H9 (cell line): Measurements from ENCODE around the gene DNAAF3. TPM values are rescaled to one million over a fixed set of nuclear protein-coding genes. Genes with fewer than 3 reads are reported as not detected.

Experiments
- DNase-seq: peaks from one replicate; pipeline ENCODE4 v3.0.0-alpha.2; 2017
- H2AFZ ChIP-seq: one replicate; pipeline ENCODE4 v1.6.1; 2013; ENCODE audit warnings: mild to moderate bottlenecking, low read length, control low read depth, moderate library complexity
- H2AK5ac ChIP-seq: 2 replicates; pipeline ENCODE4 v1.6.1; 2013; ENCODE audit warnings: low read length, control low read depth, mixed read lengths; ENCODE audit not compliant: insufficient read length
- H2BK120ac ChIP-seq: one replicate; pipeline ENCODE4 v1.6.1; 2013; ENCODE audit warnings: low read depth, mild to moderate bottlenecking, low read length, control low read depth, inconsistent platforms; ENCODE audit not compliant: poor library complexity, severe bottlenecking
- H2BK12ac ChIP-seq: 2 replicates; pipeline ENCODE4 v1.6.1; 2013; ENCODE audit warnings: low read length, control low read depth, mixed read lengths, low read depth; ENCODE audit not compliant: insufficient read length
- H2BK15ac ChIP-seq: 2 replicates; pipeline ENCODE4 v1.6.1; 2013; ENCODE audit warnings: low read depth, low read length, control low read depth
- H2BK20ac ChIP-seq: one replicate; pipeline ENCODE4 v1.6.1; 2013; ENCODE audit warnings: low read depth, mild to moderate bottlenecking, low read length, control low read depth, inconsistent platforms; ENCODE audit not compliant: poor library complexity, severe bottlenecking
- H2BK5ac ChIP-seq: 2 replicates; pipeline ENCODE4 v1.6.1; 2013; ENCODE audit warnings: low read length, control low read depth, mixed read lengths; ENCODE audit not compliant: insufficient read length
- H3K14ac ChIP-seq: 2 replicates; pipeline ENCODE4 v1.6.1; 2013; ENCODE audit warnings: low read length, control low read depth; ENCODE audit not compliant: insufficient read depth
- H3K18ac ChIP-seq: 2 replicates; pipeline ENCODE4 v1.6.1; 2013; ENCODE audit warnings: low read depth, mild to moderate bottlenecking, mixed read lengths, low read length, control low read depth; ENCODE audit not compliant: insufficient read length
- H3K23ac ChIP-seq: 2 replicates; pipeline ENCODE4 v1.6.1; 2013; ENCODE audit warnings: low read length, control low read depth, mixed read lengths, low read depth; ENCODE audit not compliant: insufficient read length
- H3K23me2 ChIP-seq: 2 replicates; pipeline ENCODE4 v1.6.1; 2013; ENCODE audit warnings: low read depth, mild to moderate bottlenecking, mixed read lengths, low read length, control low read depth; ENCODE audit not compliant: insufficient read length, poor library complexity, severe bottlenecking
- H3K27ac ChIP-seq: 2 replicates; pipeline ENCODE4 v1.5.1; 2013; ENCODE audit warnings: low read length, control low read depth, mixed read lengths, low read depth; ENCODE audit not compliant: insufficient read length
- H3K27me3 ChIP-seq: 2 replicates; pipeline ENCODE4 v1.6.1; 2013; ENCODE audit warnings: low read length, control low read depth, inconsistent platforms; ENCODE audit not compliant: insufficient read depth
- H3K4ac ChIP-seq: 2 replicates; pipeline ENCODE4 v1.6.1; 2013; ENCODE audit warnings: low read depth, mild to moderate bottlenecking, control low read depth, inconsistent platforms, low read length, moderate library complexity
- H3K4me1 ChIP-seq: 2 replicates; pipeline ENCODE4 v1.6.1; 2013; ENCODE audit warnings: low read length, control low read depth, inconsistent platforms; ENCODE audit not compliant: insufficient read depth
- H3K4me2 ChIP-seq: 2 replicates; pipeline ENCODE4 v1.6.1; 2013; ENCODE audit warnings: low read length, control low read depth, mixed read lengths; ENCODE audit not compliant: insufficient read length, insufficient read depth
- H3K56ac ChIP-seq: 2 replicates; pipeline ENCODE4 v1.6.1; 2013; ENCODE audit warnings: low read depth, mild to moderate bottlenecking, mixed read lengths, low read length, control low read depth; ENCODE audit not compliant: insufficient read length
- H3K79me1 ChIP-seq: 2 replicates; pipeline ENCODE4 v1.6.1; 2013; ENCODE audit warnings: low read depth, mild to moderate bottlenecking, moderate library complexity, low read length, control low read depth, inconsistent platforms; ENCODE audit not compliant: insufficient read depth, poor library complexity, severe bottlenecking
- H3K79me2 ChIP-seq: 2 replicates; pipeline ENCODE4 v1.6.1; 2013; ENCODE audit warnings: low read length, control low read depth, inconsistent platforms; ENCODE audit not compliant: insufficient read depth
- H3K9ac ChIP-seq: 2 replicates; pipeline ENCODE4 v1.6.1; 2013; ENCODE audit warnings: low read length, control low read depth, mixed read lengths; ENCODE audit not compliant: insufficient read length; ENCODE audit errors: extremely low read depth
- H3K9me3 ChIP-seq: one replicate; pipeline ENCODE4 v1.6.1; 2013; ENCODE audit warnings: low read depth, low read length, inconsistent platforms; ENCODE audit not compliant: control insufficient read depth
- H3T11ph ChIP-seq: one replicate; pipeline ENCODE4 v1.6.1; 2013; ENCODE audit warnings: mild to moderate bottlenecking, low read length, control low read depth, inconsistent platforms
- H4K20me1 ChIP-seq: one replicate; pipeline ENCODE4 v1.6.1; 2013; ENCODE audit not compliant: control insufficient read depth, insufficient read length, insufficient read depth
- H4K5ac ChIP-seq: 2 replicates; pipeline ENCODE4 v1.6.1; 2013; ENCODE audit warnings: low read depth, mild to moderate bottlenecking, mixed read lengths, low read length, control low read depth; ENCODE audit not compliant: insufficient read length
- H4K8ac ChIP-seq: replicated peaks from 2 replicates; pipeline ENCODE4 v1.6.1; 2013; ENCODE audit warnings: low read length, control low read depth, mixed read lengths, low read depth; ENCODE audit not compliant: insufficient read length
- H4K91ac ChIP-seq: 2 replicates; pipeline ENCODE4 v1.6.1; 2013; ENCODE audit warnings: low read depth, mild to moderate bottlenecking, moderate library complexity, mixed read lengths, low read length, control low read depth; ENCODE audit not compliant: insufficient read length
- H3K27ac Mint-ChIP-seq, 3 experiments: 2 replicates in 2 of 3; 3 replicates in 1 of 3; pipeline ENCODE4 v1.8.0; 2020 to 2021; ENCODE audit warnings: mixed read lengths in 3 of 3, mild to moderate bottlenecking in 1 of 3, moderate library complexity in 1 of 3
- H3K27me3 Mint-ChIP-seq: 2 replicates; pipeline ENCODE4 v1.8.0; 2021; ENCODE audit warnings: low read depth, mild to moderate bottlenecking, moderate library complexity, mixed read lengths
- H3K36me3 Mint-ChIP-seq, 3 experiments: 2 replicates in 2 of 3; 3 replicates in 1 of 3; pipeline ENCODE4 v1.8.0; 2020 to 2021; ENCODE audit warnings: low read depth in 3 of 3, mixed read lengths in 3 of 3; ENCODE audit not compliant: insufficient read depth in 1 of 3
- H3K4me1 Mint-ChIP-seq, 2 experiments: 2 replicates each; pipeline ENCODE4 v1.8.0; 2020; ENCODE audit warnings: mixed read lengths in 2 of 2
- H3K4me3 Mint-ChIP-seq, 2 experiments: 2 replicates in 1 of 2; 3 replicates in 1 of 2; pipeline ENCODE4 v1.8.0; 2020 to 2021; ENCODE audit warnings: mild to moderate bottlenecking in 2 of 2, mixed read lengths in 2 of 2, moderate library complexity in 1 of 2
- H3K9me3 Mint-ChIP-seq, 2 experiments: 2 replicates in 1 of 2; 3 replicates in 1 of 2; pipeline ENCODE4 v1.8.0; 2020; ENCODE audit warnings: mild to moderate bottlenecking in 2 of 2, mixed read lengths in 2 of 2, moderate library complexity in 1 of 2
- WGBS: extraction: QIAGEN DNeasy Blood & Tissue Kit; methylation state at CpG from one replicate; pipeline ENCODE4 v1.1.7; 2013; ENCODE audit warnings: missing lambda C conversion rate, low lambda C conversion rate, mixed read lengths; ENCODE audit not compliant: insufficient read length; ENCODE audit errors: extremely low coverage; 5-methylcytosine and 5-hydroxymethylcytosine counted together
- total RNA-seq: library from RNA; stranded (reverse); gene quantifications from 2 replicates; pipeline ENCODE4 v1.2.1, GENCODE V29; 2021
- TF ChIP-seq, protein P1 (sequence below): fragments of 200-600 bp; sonication (generic); conservative IDR thresholded peaks from 3 replicates; pipeline ENCODE4 v1.8.0; 2021; ENCODE audit warnings: antibody characterized with exemption, mild to moderate bottlenecking

Gene DNAAF3
- total RNA-seq, 1 experiment from 2014 or later: 4.6 TPM

DNA sequence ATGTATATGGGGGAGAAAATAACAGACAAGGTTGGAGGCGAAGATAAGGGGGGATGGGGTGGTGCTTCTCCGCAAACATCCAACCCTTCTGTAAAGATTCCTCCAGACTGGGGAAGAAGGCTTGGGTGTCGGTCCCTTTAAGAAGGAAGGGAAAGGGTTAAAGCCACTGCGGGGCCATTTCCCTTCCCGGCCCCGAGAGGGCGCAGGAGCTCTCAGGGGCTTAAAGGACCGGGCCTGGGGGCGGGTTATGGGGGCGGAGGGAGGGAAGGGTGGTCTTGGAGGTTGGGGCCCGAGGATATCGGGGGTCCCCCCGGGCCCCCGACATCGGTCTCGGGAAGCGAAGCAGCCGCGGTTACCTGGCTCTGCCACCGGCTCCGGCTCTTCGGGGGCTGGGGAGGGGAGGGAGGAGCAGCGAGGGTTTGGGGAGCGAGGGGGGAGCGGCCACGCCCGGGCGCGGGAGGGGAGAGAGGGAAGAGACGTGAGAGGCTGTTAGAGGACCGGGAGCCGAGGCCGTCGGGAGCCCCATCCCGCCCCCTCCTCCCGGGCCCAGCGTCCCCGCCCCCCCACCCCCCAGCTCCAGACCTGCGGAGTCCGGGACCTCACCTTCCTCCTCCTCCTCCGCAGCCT, 20.2 kb downstream of the DNAAF3 start:
- Histone ChIP-seq H2AFZ (no peak overlapping the region), H3K18ac (no peak overlapping the region), H3K4ac (no peak overlapping the region), H4K91ac (no peak overlapping the region), H3K23me2 (no peaks in the 10 kb centered on the region), H4K8ac (no peak overlapping the region), H3T11ph (no peak overlapping the region), H2BK120ac (no peak overlapping the region), H3K9me3 (no peaks in the 10 kb centered on the region), H3K79me2 (no peaks in the 10 kb centered on the region), H3K79me1 (peaks cover 3% of the 10 kb centered on the region), H3K4me2 (peak overlapping the region; percentile 52), H3K27ac (no peak overlapping the region), H3K56ac (no peak overlapping the region), H2BK20ac (no peak overlapping the region), H2AK5ac (no peak overlapping the region), H2BK5ac (no peak overlapping the region), H4K20me1 (no peaks in the 10 kb centered on the region), H3K4me1 (peaks cover 11% of the 10 kb centered on the region; the same call in 1 of the 2 replicates), H3K23ac (no peak overlapping the region), H2BK15ac (no peak overlapping the region), H2BK12ac (no peak overlapping the region), H3K14ac (no peak overlapping the region), H3K27me3 (no peaks in the 10 kb centered on the region), H3K9ac (no peak overlapping the region), H4K5ac (no peak overlapping the region)
- peak; percentile 72 for DNase-seq
- Mint-ChIP-seq H3K4me3 (peak overlapping the region; percentile 58 to 80), H3K27me3 (peaks cover 7% of the 10 kb centered on the region), H3K4me1 (peaks cover 29 to 40% of the 10 kb centered on the region in 2 experiments), H3K27ac (no peak overlapping the region), H3K9me3 (no peaks in the 10 kb centered on the region; a peak in 1 of 5 replicates), H3K36me3 (peaks cover 8 to 28% (median 22%) of the 10 kb centered on the region in 3 experiments)
- TF ChIP-seq, protein P1, sequence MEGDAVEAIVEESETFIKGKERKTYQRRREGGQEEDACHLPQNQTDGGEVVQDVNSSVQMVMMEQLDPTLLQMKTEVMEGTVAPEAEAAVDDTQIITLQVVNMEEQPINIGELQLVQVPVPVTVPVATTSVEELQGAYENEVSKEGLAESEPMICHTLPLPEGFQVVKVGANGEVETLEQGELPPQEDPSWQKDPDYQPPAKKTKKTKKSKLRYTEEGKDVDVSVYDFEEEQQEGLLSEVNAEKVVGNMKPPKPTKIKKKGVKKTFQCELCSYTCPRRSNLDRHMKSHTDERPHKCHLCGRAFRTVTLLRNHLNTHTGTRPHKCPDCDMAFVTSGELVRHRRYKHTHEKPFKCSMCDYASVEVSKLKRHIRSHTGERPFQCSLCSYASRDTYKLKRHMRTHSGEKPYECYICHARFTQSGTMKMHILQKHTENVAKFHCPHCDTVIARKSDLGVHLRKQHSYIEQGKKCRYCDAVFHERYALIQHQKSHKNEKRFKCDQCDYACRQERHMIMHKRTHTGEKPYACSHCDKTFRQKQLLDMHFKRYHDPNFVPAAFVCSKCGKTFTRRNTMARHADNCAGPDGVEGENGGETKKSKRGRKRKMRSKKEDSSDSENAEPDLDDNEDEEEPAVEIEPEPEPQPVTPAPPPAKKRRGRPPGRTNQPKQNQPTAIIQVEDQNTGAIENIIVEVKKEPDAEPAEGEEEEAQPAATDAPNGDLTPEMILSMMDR: peak; percentile 78
- WGBS: no CpG with 5 or more reads among the region's 41 CpGs
